PC-9 (cell line): ENCODE measurements around the gene SHISAL2A.

Experiments used
- EZH2 ChIP-seq: fragments of 200-600 bp; sonication (generic); IDR thresholded peaks from 2 replicates; pipeline ENCODE4 v1.8.0; 2017; ENCODE audit warnings: antibody characterized with exemption, low read depth
- TF ChIP-seq, protein P1 (sequence below): fragments of 200-600 bp; sonication (generic); conservative IDR thresholded peaks from 2 replicates; pipeline ENCODE4 v1.6.1; 2017; ENCODE audit warnings: mixed run types, antibody characterized with exemption, mild to moderate bottlenecking, moderate library complexity

GRCh38 chr1:52645261-52645660 is 12.3 kb downstream of the SHISAL2A start:
- TF ChIP-seq, protein P1, sequence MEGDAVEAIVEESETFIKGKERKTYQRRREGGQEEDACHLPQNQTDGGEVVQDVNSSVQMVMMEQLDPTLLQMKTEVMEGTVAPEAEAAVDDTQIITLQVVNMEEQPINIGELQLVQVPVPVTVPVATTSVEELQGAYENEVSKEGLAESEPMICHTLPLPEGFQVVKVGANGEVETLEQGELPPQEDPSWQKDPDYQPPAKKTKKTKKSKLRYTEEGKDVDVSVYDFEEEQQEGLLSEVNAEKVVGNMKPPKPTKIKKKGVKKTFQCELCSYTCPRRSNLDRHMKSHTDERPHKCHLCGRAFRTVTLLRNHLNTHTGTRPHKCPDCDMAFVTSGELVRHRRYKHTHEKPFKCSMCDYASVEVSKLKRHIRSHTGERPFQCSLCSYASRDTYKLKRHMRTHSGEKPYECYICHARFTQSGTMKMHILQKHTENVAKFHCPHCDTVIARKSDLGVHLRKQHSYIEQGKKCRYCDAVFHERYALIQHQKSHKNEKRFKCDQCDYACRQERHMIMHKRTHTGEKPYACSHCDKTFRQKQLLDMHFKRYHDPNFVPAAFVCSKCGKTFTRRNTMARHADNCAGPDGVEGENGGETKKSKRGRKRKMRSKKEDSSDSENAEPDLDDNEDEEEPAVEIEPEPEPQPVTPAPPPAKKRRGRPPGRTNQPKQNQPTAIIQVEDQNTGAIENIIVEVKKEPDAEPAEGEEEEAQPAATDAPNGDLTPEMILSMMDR = no peak
- TF ChIP-seq EZH2 = no peak
